Neural progenitor cell (in vitro differentiated cells): ENCODE measurements around the gene TES.

Experiments
- EZH2phosphoT487 ChIP-seq: fragments of 200-600 bp; sonication (generic); IDR thresholded peaks from 2 replicates; pipeline ENCODE4 v1.6.1; 2017; ENCODE audit warnings: antibody characterized with exemption
- TF ChIP-seq, protein P1 (sequence below): fragments of 200-600 bp; sonication (generic); IDR thresholded peaks from 2 replicates; pipeline ENCODE4 v1.5.1; 2017; ENCODE audit warnings: antibody characterized with exemption, mild to moderate bottlenecking

DNA sequence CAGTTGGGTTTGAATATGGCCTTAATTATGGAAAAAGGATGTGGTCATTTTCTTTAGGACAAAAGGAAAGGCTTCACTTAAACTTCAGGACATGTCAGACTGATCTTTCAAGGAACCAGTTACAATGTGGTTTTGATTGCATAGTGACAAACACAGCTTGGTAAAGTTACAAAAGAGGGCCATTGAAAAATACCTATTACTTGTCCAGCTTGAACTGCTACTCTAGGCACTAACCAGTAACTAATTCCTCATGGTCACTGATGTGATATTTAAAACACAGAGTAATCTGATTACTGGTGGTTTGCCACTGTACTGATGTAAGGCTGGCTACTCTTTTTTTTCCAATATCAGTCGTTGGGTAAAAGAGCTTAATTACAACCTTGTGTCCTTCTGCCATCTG lies 22.6 kb downstream of the TES start:
- TF ChIP-seq, protein P1, sequence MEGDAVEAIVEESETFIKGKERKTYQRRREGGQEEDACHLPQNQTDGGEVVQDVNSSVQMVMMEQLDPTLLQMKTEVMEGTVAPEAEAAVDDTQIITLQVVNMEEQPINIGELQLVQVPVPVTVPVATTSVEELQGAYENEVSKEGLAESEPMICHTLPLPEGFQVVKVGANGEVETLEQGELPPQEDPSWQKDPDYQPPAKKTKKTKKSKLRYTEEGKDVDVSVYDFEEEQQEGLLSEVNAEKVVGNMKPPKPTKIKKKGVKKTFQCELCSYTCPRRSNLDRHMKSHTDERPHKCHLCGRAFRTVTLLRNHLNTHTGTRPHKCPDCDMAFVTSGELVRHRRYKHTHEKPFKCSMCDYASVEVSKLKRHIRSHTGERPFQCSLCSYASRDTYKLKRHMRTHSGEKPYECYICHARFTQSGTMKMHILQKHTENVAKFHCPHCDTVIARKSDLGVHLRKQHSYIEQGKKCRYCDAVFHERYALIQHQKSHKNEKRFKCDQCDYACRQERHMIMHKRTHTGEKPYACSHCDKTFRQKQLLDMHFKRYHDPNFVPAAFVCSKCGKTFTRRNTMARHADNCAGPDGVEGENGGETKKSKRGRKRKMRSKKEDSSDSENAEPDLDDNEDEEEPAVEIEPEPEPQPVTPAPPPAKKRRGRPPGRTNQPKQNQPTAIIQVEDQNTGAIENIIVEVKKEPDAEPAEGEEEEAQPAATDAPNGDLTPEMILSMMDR, result no peak
- TF ChIP-seq EZH2phosphoT487, result no peak
